ENCODE data around the gene PDCD2L.
"Not testable (repeated sequence)": the region's sequence is repeated elsewhere in the genome, so short reads cannot be mapped to it uniquely, and the experiment has no call there.

The PDCD2L gene

DNA sequence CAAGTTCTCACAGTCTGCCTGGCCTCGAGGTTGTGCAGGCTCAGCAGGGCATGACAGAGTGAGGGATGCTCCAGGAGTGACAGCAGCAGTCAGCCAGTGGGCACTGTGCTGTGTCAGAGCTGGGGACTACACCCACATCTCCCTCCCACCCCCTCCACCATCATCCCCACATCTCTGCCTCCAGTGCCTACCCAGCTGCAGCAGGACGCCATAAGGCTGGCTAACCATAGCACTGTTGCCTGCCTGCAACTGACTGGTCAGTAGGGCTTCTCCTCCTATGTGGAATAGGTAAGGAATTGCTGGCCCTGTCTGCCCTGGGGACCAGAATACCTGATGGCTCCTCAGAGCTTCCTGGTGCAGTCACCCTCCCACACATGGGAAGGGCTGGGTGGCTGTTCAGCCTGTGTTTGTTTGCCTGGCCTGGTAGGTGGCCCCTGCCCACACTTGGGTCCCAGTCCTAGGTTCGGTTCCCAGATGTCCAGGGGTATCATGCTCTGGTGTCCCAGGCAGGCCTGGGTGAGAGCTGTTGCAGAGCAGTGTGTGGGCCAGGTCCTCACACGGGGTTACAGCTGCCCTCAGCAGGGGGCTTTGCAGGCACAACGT lies 23.5 kb upstream of the PDCD2L start:
- DNase-seq, result no peak

DNA sequence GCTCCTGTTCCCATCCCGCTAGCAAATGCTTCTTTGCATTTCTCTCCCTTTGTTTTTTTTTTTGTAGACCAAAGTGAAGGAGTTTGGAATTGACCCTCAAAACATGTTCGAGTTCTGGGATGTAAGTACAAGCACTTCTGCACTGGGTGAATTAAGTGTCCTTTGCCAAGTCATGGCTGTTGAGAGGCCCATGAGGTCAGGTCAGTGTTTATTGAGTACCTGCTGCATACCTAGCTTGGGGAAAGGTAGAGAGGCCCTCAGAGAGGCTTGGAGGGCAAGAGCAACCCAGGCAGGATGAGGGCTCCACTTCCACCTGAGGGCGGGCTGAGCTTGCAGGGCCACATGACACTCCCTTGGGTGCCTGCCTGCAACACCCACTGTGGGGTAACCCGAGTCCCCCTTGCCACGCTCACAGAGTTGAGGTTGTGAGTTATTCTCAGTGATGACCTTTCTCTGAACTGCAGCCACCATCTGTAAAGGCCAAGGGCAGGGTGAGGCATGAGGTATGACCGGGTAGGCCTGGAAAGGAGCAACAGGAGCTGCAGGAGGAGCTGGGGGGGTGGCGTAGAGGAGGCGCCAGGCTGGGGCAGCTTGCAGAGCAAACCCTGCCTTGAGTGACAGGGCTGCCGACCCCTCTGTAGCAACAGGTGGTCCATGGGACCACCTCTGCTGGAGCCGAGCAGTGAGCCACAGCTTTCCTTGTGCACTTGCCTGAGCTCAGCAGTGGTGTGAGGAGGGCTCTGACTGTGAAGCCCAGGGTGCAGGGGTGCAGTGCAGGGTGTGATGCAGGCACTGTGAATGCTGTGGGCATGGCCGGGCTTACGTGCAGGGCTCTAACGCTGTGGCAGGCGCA lies 22.6 kb upstream of the PDCD2L start:
- DNase-seq, result no peak

DNA sequence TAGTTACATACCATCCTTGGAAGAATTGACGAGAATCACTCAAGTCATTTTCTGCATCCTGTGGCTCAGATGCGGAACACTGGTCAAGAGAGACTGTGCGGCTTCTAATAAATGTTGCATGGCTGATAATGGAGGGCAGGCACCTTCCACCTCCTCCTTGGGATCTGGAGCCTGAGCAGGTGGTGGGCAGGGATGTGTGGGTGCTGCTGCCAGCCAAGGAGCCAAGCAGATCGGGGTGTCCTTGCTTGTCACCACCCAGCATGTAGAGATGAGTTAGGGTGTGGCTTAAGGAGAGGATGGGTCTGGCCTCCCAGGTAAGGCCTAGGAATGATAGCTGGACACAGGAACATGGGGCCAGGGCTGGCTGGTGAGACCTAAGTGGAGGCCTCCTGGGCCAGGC lies 21.7 kb upstream of the PDCD2L start:
- no peak for DNase-seq

DNA sequence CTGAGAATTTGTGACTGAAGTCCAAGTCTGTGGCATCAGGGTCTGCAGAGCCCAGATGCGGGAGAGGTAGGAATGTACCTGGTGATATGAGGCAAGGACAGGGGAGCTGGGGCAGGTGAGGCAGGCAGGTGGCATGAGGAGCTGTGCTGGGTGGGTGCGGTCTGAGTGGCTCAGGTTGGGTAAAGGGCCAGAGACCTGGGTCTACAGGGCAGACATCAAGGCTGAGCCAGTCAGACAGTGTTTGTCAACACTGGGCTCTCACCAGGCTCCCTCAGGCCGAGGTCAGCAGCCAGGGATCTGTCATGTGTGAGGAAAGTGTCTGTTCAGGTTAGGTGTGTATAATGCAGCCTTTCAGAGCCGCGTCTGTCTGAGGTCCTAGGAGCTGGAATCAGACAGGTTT lies 20.6 kb upstream of the PDCD2L start:
- no peak for DNase-seq

DNA sequence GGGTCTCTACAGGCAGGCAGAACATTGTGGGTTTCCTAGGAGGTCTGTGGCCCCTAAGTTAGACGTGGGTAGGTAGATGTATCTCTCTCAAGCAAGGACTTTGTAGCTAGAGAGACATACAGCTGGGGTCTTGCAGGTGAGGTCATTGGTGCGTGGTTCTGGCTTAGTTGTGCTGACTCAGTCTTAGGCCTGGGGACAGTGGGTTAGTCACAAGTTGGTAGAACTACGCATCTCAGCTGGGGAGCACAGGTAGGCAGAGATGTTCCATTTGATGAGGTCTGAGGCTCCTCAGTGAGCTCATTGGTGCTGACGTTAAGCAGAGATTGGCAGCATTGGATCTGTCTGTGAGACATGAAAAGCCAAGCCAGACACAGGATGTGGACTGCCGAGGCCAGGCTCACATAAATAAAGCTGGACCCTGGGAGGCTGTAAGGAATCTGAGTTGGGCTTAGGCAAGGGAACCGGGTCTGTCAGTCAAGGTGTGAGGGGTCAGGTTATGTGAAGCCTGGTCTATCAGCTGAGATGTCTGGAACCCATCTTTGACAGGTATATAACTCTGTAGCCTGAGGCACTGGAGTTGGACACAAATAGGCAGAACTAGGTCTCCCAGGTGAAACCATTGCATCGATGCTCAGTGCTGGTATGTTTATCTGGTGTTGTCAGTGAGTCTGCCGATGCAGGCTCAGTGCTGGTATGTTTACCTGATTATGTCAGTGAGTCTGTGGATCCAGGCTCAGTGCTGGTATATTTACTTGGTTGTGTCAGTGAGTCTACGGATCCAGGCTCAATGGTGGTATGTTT lies 17.4 kb upstream of the PDCD2L start:
- peak; percentile 95 for DNase-seq

DNA sequence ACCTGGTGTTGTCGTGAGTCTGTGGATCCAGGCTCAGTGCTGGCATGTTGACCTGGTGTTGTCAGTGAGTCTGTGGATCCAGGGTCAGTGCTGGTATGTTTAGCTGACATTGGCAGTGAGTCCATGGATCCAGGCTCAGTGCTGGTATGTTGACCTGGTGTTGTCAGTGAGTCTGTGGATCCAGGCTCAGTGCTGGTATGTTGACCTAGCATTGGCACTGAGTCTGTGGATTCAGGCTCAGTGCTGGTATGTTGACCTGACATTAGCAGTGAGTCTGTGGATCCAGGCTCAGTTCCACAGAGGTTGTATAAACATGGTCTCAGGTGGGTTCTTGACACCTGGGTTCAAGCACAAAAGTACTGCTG lies 16.8 kb upstream of the PDCD2L start:
- no peak for DNase-seq

DNA sequence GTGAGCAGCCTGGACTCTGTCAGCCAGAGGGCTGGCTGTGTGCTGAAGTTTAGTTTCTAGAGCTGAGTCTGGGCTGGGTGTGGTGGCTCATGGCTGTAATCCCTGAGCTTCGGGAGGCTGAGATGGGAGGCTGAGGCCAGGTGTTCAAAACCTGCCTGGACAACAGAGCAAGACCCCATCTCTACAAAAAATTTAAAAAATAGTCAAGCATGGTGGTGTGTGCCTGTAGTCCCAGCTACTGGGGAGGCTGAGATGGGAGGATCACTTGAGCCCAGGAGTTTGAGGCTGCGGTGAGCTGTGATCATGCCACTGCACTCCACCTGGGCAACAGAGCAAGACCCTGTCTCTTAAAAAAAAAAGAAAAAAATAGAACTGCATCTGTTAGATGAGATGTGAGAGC lies 15.5 kb upstream of the PDCD2L start:
- DNase-seq, result not testable (repeated sequence)

DNA sequence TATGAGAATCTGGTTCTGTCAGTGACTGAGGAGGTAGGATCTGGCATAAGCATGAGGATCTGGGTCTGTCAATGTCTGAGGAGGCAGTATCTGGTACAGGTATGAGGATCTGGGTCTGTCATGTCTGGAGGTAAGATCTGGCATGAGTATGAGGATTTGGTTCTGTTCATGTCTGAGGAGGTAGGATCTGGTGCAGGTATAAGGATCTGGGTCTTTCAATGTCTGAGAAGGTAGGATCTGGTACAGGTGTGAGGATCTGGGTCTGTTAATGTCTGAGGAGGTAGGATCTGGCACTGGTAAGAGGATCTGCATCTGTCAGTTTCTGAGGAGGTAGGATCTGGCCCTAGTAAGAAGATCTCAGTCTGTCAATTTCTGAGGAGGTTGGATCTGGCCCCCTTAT lies 12.4 kb upstream of the PDCD2L start:
- no peak for DNase-seq

DNA sequence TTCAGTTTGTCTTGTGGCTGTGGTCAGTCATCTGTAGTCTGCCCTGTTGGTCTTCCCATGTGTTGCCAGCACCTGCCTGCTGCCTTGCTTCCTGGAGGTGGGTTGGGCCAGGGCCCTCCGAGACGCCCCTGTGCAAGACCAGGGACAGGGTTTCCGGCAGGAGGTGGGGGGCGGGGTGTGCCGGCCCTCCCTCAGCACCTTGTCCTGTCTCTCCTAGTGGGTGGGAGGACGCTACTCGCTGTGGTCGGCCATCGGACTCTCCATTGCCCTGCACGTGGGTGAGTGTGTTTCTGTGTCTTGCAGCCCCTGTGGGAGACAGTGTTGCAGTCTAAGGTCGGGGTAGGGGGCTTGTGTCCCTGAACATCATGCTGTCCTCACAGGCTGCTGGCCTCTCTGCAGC lies 11.2 kb upstream of the PDCD2L start:
- no peak for DNase-seq

DNA sequence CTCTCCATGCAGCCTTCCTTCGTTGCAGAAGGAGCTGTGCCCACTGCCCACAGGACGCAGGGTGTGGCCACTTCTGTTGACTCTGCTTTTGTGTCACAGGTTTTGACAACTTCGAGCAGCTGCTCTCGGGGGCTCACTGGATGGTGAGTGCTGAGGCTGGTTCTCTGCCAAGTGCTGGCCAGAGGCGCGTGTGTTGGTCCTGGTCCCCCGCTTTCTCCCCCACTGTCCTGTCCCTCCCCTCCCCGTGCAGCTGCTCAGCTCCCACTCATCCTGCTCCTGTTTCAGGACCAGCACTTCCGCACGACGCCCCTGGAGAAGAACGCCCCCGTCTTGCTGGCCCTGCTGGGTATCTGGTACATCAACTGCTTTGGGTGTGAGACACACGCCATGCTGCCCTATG lies 10.6 kb upstream of the PDCD2L start:
- DNase-seq, result no peak

DNA sequence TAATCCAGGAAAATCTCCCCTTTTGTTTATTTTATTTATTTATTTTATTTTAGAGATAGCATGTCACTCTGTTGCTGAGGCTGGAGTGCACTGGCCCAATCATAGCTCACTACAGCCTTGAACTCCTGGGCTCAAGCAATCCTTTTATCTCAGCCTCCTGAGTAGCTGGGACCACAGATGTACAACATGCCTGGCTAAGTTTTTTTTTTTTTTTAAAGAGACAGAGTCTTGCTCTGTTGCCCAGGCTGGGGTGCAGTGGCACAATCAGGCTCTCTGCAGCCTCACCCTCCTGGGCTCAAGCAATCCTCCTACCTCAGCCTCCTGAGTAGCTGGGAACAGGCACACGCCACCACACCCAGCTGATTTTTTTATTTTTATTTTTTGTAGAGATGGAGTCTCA lies 6.3 kb upstream of the PDCD2L start:
- DNase-seq, result no peak

DNA sequence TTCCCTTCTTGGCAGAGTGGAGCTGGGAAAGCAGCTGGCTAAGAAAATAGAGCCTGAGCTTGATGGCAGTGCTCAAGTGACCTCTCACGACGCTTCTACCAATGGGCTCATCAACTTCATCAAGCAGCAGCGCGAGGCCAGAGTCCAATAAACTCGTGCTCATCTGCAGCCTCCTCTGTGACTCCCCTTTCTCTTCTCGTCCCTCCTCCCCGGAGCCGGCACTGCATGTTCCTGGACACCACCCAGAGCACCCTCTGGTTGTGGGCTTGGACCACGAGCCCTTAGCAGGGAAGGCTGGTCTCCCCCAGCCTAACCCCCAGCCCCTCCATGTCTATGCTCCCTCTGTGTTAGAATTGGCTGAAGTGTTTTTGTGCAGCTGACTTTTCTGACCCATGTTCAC lies 4.3 kb upstream of the PDCD2L start:
- no peak for DNase-seq

DNA sequence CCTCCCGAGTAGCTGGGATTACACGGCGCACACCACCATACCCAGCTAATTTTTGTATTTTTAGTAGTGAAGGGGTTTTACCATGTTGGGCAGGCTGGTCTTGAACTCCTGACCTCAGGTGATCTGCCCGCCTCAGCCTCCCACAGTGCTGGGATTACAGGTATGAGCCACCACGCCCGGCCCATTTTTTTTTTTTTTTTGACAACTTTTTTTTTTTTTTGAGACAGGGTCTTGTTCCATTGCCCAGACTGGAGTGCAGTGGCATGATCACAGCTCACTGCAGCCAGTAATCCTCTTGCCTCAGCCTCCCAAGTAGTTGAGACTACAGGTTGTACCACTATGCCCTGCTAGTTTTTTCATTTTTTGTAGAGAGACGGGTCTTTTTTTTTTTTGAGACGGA lies 3.4 kb upstream of the PDCD2L start:
- not testable (repeated sequence) for DNase-seq

DNA sequence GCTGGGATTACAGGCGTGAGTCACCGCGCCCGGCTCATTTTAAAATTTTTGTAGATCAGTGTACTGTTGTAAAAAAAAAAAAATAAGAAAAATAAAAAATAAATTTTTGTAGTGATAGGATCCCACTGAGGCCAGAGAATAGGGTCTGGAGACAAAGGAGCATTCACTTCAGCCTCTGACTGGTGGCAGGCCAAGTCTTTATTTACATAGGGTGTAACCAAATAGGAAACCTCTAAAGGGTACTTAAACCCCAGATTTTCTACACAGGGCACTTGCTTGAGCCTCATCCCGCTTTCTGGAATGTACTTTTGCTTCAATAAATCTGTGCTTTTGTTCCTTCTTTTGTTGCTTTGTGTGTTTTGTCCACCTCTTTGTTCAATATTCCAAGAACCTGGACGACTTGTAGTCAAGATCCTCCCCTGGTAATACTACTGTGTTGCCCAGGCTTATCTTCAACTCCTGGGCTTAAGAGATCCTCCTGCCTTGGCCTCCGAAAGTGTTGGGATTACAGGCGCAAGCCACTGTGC lies 2.1 kb upstream of the PDCD2L start:
- DNase-seq, result no peak

DNA sequence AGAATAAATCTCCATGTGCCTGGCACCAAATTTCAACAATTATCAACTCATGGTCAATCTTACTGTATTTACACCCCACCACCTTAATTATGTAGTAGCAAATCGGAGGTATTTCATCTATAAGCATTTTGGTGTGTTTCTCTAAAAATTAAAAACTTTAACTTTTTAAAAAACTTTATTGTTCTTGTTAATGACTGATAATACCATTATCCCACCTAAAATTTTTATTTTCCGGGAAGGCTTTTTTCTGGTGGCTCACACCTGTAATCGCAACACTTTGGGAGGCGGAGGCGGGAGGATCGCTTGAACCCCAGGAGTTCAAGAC lies 453 bp upstream of the PDCD2L start:
- no peak for DNase-seq

DNA sequence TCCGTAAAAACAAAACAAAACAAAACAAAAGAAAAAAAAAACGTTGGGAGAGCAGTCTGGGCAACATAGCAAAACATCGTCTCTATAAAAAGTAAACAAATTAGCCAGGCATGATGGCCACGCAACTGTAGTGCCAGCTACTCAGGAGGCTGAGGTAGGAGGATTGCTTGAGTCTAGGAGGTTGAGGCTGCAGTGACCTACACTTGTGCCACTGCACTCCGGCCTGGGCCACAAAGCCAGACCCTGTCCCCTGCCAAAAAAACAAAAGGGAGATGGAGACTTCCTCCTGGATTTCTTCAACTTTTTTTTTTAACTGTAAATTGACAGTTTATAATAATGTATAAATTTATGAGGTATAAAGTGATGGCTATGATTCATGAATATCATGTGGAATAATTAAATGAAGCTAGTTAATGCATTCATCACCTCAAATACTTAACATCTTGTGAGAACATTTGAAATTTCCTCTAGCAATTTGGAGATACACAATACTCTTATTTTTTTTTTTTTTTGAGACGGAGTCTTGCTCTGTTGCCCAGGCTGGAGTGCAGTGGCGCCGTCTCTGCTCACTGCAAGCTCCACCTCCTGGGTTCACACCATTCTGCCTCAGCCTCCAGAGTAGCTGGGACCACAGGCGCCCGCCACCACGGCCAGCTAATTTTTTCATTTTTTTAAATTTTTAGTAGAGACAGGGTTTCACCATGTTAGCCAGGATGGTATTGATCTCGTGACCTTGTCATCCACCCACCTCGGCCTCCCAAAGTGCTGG lies 1.9 kb downstream of the PDCD2L start:
- no peak for DNase-seq

DNA sequence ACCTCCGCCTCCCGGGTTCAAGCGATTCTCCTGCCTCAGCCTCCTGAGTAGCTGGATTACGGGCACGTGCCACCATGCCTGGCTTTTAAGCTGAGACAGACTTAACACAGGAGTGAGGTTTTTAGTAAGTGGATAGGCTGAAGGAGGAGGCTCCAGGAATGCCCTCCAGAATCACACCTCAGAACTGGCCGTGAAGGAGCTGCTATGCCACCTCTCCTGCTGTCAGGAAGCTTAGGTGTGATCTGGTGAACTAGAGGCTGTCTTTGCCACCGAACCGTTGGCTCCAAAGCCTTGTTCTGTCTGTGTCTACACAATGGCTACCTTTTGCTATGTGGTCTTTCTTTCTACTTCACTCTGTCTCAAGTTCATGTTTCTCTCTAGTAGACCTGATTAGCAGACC lies 4.2 kb downstream of the PDCD2L start:
- no peak for DNase-seq

DNA sequence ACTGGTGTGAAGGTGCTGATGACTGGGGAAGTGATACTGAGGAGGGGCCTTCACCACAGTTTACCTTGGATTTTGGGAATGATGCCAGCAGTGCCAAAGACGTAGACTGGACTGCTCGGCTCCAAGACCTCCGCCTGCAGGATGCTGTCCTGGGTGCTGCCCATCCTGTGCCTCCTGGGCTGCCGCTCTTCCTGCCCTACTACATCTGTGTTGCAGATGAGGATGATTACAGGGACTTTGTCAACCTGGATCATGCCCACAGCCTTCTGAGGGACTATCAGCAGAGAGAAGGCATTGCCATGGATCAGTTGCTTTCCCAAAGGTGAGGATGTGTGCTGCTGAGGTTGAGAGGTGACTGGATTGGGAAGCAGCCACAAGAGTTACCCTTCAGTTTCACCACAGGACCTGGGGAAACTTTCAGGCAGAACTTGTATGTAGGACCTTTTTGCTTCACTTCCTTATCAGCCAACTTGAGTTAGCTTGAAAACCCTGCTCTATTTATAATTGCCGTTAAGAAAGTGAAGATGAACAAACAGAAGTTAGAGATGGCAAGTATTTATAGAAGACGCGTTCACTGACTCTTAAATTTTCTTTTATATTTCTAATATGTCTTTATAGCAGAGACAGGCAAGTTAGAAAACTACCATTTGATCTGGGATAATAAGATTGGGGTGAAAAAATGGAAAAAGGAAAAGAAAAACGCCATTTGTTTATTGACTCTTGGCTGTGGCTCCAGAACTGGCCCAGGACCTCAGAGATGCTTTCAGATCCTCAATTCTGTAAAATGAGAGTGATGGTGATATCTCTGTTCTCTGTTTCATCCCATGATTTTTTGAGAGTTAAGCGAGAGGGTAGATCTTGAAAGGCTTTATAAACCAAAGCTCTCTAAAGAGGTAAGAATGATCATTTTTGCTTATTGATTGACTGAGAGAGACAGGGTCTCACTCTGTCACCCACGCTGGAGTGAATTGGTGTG lies 5.3 kb downstream of the PDCD2L start:
- DNase-seq, result no peak

DNA sequence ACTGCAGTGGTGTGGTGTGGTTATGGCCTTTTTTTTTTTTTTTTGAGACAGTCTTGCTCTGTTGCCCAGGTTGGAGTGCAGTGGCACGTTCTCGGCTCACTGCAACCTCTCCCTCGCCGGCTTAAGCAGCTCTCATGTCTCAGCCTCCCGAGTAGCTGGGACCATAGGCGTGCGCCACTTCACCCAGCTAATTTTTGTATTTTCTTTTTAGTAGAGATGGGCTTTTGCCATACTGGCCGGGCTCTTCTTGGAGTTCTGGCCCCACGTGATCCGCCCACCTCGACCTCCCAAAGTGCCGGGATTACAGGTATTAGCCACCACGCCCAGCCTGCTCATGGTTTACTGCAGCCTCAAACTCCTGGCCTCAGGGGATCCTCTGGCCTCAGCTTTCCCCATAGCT lies 7.0 kb downstream of the PDCD2L start:
- no peak for DNase-seq

DNA sequence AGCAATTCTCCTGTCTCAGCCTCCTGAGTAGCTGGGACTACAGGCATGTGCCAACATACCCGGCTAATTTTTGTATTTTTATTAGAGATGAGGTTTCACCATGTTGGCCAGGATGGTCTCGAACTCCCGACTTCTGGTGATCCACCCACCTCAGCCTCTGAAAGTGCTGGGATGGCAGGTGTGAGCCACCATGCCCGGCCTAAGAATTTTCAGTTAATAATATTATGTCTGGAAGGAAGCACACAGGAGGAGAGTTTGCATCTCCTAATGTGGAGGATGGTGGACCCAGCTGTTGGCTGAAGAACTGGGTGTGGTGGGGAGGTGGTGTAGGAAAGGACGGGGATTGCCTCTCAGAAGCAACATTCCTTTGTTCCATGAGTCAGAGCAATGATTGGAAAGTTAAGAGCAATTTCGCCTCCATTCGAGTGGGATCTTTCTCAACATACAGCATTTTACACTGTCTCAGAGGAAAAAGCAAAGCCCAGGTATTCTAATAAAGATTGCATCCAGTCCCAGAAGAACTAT lies 11.9 kb downstream of the PDCD2L start:
- DNase-seq, result no peak

DNA sequence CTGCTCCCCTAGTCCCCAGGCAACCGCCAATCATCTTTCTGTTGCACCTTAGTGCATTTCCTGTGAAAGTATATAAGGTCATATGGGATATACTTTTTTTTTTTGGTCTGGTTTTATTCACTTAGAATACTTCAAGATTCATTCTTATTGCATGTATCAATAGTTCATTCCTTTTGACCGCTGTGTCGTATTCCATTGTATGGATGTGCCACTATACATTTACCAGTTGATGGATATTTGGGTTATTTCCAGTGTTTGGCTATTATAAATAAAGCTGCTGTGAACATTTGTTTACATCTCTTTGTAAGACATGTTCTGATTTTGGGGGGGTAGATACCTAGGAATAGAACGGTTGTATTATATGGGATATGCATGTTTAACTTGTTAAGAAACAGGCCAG lies 14.1 kb downstream of the PDCD2L start:
- DNase-seq, result no peak
